GM23248 (cell line): Measurements from ENCODE around the gene OLIG1. TPM values are rescaled to one million over a fixed set of nuclear protein-coding genes. Genes with fewer than 3 reads are reported as not detected.

Source experiments
- DNase-seq: peaks from one replicate; pipeline ENCODE4 v3.0.0-alpha.2; 2015
- H2AFZ ChIP-seq: fragments of 200-600 bp; sonication (generic); 2 replicates; pipeline ENCODE4 v1.6.1; 2016; ENCODE audit warnings: antibody characterized with exemption
- H3F3A ChIP-seq: fragments of 200-600 bp; sonication (generic); 2 replicates; pipeline ENCODE4 v1.6.1; 2016; ENCODE audit warnings: mild to moderate bottlenecking, antibody characterized with exemption, mixed run types; ENCODE audit not compliant: insufficient read depth
- H3K27ac ChIP-seq: fragments of 200-600 bp; sonication (generic); 2 replicates; pipeline ENCODE4 v1.5.1; 2016; ENCODE audit warnings: mild to moderate bottlenecking
- H3K27me3 ChIP-seq: fragments of 200-600 bp; sonication (generic); replicated peaks from 2 replicates; pipeline ENCODE4 v1.6.1; 2016; ENCODE audit warnings: mild to moderate bottlenecking; ENCODE audit not compliant: insufficient read depth
- H3K36me3 ChIP-seq: fragments of 200-600 bp; sonication (generic); 2 replicates; pipeline ENCODE4 v1.6.1; 2016; ENCODE audit warnings: low read depth, mild to moderate bottlenecking
- H3K4me1 ChIP-seq: fragments of 200-600 bp; sonication (generic); 2 replicates; pipeline ENCODE4 v1.6.1; 2016; ENCODE audit warnings: mild to moderate bottlenecking; ENCODE audit not compliant: insufficient read depth
- H3K4me2 ChIP-seq: fragments of 200-600 bp; sonication (generic); one replicate; pipeline ENCODE4 v1.6.1; 2016; ENCODE audit warnings: mild to moderate bottlenecking; ENCODE audit not compliant: unreplicated experiment
- H3K4me3 ChIP-seq: fragments of 200-600 bp; sonication (generic); 2 replicates; pipeline ENCODE4 v1.5.1; 2016; ENCODE audit warnings: mild to moderate bottlenecking
- H3K79me2 ChIP-seq: fragments of 200-600 bp; sonication (generic); 2 replicates; pipeline ENCODE4 v1.6.1; 2016; ENCODE audit warnings: mild to moderate bottlenecking; ENCODE audit not compliant: insufficient read depth
- H3K9ac ChIP-seq: fragments of 200-600 bp; sonication (generic); 2 replicates; pipeline ENCODE4 v1.6.1; 2016; ENCODE audit warnings: mild to moderate bottlenecking
- H3K9me2 ChIP-seq: fragments of 200-600 bp; sonication (generic); 2 replicates; pipeline ENCODE4 v1.6.1; 2016; ENCODE audit warnings: mixed run types, mild to moderate bottlenecking, moderate library complexity; ENCODE audit not compliant: insufficient read depth
- H3K9me3 ChIP-seq: fragments of 200-600 bp; sonication (generic); one replicate; pipeline ENCODE4 v1.6.1; 2017; ENCODE audit warnings: low read depth
- H4K20me1 ChIP-seq: fragments of 200-600 bp; sonication (generic); 2 replicates; pipeline ENCODE4 v1.6.0; 2016; ENCODE audit not compliant: insufficient read depth
- EZH2 ChIP-seq: fragments of 200-600 bp; sonication (generic); IDR thresholded peaks from 2 replicates; pipeline ENCODE4 v1.6.1; 2018; ENCODE audit warnings: antibody characterized with exemption, mild to moderate bottlenecking; ENCODE audit not compliant: insufficient read depth, poor library complexity, severe bottlenecking
- EZH2phosphoT487 ChIP-seq: fragments of 200-600 bp; sonication (generic); IDR thresholded peaks from 2 replicates; pipeline ENCODE4 v1.6.1; 2018; ENCODE audit warnings: antibody characterized with exemption, moderate library complexity, mild to moderate bottlenecking, low read depth; ENCODE audit not compliant: insufficient read depth
- WGBS, 2 experiments: methylation state at CpG; one replicate each; pipeline ENCODE4 v1.1.6; 2015 to 2017; ENCODE audit warnings: low lambda C conversion rate in 2 of 2, low coverage in 1 of 2; ENCODE audit errors: missing lambda C conversion rate in 2 of 2; 5-methylcytosine and 5-hydroxymethylcytosine counted together
- in situ Hi-C: fragments of 300-500 bp; cut with MboI; formaldehyde crosslinking; loops from 2 replicates; pipeline ENCODE4 v1.15.0; 2020
- polyA plus RNA-seq: library from polyadenylated mRNA; unstranded; fragments of >200 nt; fragmentation: Nextera tagmentation; extraction: Ambion mirVana; gene quantifications from 2 replicates; pipeline ENCODE4 v1.2.1, GENCODE V29; 2016
- total RNA-seq: library from RNA; depleted of rRNA; stranded (reverse); fragments of >200 nt; shearing (Covaris generic); gene quantifications from 2 replicates; pipeline ENCODE4 v1.2.3, GENCODE V29; 2014; rRNA removed

The OLIG1 gene
- total and polyA plus RNA-seq, 2 experiments from 2014 or later, result not detected

DNA sequence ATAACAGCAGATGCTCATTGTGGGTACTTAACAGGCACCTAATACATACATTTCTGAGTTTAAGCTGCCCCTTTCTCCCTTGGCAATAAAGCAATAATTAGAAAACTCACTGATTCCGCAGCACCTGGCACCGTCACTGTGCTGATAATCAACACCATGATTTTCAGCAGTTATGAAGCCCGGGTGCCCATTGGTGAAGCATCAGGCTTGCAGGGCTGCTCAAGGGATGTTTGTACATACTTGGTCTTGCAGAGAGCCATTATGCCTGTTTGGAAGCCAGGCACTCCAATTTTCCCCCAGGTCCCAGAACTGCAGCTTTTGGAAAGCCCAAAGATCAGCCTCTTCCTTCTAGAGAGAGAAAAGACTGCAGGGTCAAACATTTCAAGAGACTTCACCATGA, 44.3 kb downstream of the OLIG1 start:
- TF ChIP-seq EZH2, result no peak
- TF ChIP-seq EZH2phosphoT487, result no peak
- H3K27ac ChIP-seq, result no peak overlapping the region
- no peaks in the 10 kb centered on the region for H3K9me3 ChIP-seq
- in situ Hi-C loops, result no loop called here
- no peaks in the 10 kb centered on the region for H3K9me2 ChIP-seq
- H3K4me2 ChIP-seq, result no peak overlapping the region
- H3F3A ChIP-seq, result no peaks in the 10 kb centered on the region
- no peaks in the 10 kb centered on the region for H3K4me1 ChIP-seq
- peaks cover 85% of the 10 kb centered on the region for H3K27me3 ChIP-seq
- no peaks in the 10 kb centered on the region for H3K36me3 ChIP-seq
- H3K9ac ChIP-seq, result no peak overlapping the region
- no peak overlapping the region for H2AFZ ChIP-seq
- H3K4me3 ChIP-seq, result no peak overlapping the region
- WGBS, 2 experiments, result 68 to 71% methylated on average over 3 of the region's 3 CpGs
- H4K20me1 ChIP-seq, result no peaks in the 10 kb centered on the region
- no peak for DNase-seq
- no peaks in the 10 kb centered on the region for H3K79me2 ChIP-seq

DNA sequence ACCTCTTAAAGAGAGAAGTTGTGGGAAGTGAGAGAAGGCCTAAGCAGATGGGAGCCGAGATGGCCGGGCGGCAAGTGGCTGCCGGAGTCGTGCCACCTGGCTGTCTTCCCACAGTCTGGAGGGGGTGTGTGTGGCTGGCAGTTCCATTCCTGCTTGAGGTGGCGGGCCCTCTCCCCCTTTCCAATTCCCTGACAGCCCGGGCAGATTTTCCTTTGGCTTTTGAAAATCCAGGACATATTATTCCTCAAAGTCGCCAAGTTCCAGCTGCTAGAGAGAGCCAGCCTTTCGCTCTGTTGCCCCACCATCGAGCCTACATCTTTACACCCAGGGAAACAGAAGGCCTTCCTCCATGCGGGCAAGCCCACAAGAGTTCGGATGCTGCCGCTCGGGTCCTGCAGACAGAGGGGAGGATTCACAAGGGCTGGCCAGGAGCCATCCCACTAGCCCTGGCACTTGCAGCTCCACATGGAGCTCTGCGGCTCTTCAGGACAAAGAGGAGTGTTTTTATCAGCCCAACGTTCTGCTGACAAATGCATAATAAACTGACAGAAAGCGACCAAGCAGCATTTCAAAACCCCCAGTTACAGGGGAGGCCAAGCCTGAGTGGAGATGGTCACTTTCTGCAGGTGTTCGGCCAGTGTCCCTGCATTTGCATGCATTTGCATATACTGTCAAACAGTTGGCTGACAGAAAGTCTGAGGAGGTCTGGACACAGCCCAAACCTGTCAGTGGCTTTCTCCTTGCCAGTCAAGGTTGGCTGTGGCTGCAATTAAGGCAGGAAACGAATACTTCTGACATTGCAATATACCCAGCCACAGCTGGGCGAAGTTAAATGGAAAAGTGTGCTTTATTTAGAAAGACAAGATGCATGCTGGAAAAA, 45.9 kb downstream of the OLIG1 start:
- H3K9me3 ChIP-seq, result no peaks in the 10 kb centered on the region
- H2AFZ ChIP-seq, result no peak overlapping the region
- no peak for DNase-seq
- no peaks in the 10 kb centered on the region for H4K20me1 ChIP-seq
- WGBS, 2 experiments, result 31 to 34% methylated on average over 20 of the region's 20 CpGs
- no peaks in the 10 kb centered on the region for H3F3A ChIP-seq
- no peak for TF ChIP-seq EZH2phosphoT487
- TF ChIP-seq EZH2, result no peak
- in situ Hi-C loops, result no loop called here
- peaks cover 84% of the 10 kb centered on the region for H3K27me3 ChIP-seq
- no peak overlapping the region for H3K27ac ChIP-seq
- no peaks in the 10 kb centered on the region for H3K9me2 ChIP-seq
- H3K4me1 ChIP-seq, result no peaks in the 10 kb centered on the region
- H3K4me2 ChIP-seq, result no peak overlapping the region
- no peaks in the 10 kb centered on the region for H3K36me3 ChIP-seq
- no peaks in the 10 kb centered on the region for H3K79me2 ChIP-seq
- H3K9ac ChIP-seq, result no peak overlapping the region
- H3K4me3 ChIP-seq, result no peak overlapping the region

DNA sequence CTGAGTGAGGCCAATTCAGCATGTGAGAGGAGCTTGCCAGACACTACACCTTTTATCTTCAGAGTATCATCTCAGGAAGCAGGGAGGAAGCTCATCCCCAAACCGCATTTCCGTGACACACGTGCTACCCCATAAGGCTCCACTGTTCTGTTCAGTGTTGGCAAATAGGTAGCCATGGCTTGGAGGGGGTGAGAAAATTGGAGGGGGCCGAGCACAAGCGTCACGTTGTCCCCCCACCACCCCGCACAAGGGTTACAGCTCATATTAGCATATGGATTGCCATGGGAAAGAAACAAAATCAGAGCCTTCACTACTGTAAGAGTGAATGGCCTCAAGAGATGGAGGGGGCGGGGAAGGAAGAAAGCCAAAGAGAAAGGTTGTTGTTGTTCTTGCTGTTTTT, 46.7 kb downstream of the OLIG1 start:
- in situ Hi-C loops, result no loop called here
- Histone ChIP-seq H3K4me3 (no peak overlapping the region), H3K9ac (no peak overlapping the region), H3K9me3 (no peaks in the 10 kb centered on the region), H3F3A (no peaks in the 10 kb centered on the region), H3K4me1 (no peaks in the 10 kb centered on the region), H3K79me2 (no peaks in the 10 kb centered on the region), H3K4me2 (no peak overlapping the region), H4K20me1 (no peaks in the 10 kb centered on the region), H3K36me3 (no peaks in the 10 kb centered on the region), H3K27me3 (peaks cover 81% of the 10 kb centered on the region), H3K9me2 (no peaks in the 10 kb centered on the region), H2AFZ (no peak overlapping the region), H3K27ac (no peak overlapping the region)
- WGBS, 2 experiments, result 43 to 44% methylated on average over 8 of the region's 8 CpGs
- no peak for TF ChIP-seq EZH2
- TF ChIP-seq EZH2phosphoT487, result no peak
- no peak for DNase-seq

DNA sequence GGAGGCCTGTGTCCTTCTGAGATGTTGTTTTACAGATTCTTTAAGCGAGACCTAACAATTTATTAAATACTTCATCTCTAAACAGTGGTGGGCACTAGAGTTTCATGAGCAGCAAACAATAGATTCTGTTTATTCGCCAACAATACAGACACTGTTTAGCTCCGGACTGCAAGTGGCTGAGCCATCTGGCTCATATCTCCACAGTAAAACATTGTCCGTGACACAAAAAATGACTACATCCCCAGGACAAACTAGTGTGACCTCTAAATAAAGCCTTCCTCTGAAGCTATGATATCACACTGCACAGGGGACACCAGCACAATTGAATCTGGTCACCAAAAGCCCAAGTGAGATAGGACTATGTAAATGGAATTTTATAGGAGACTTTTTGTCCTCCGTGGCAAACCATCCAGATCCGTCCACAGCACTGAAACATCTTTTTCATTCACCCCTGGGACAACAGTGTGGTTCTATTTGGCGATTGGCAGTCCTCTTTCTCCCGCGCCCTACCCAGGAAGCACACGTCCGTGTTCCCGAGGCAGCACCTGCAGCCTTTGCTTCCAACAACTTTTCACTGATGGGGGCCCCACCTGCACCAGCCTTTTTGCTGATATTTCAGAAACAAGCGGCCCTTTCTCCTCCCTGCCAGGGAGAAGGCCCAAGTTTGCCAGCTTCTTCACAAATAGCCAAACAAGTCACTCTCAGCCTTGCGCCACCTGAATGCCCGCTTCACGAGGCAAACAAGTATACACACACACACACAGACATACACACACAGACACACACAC, 47.4 kb downstream of the OLIG1 start:
- Histone ChIP-seq H3K27me3 (peaks cover 75% of the 10 kb centered on the region), H3K79me2 (no peaks in the 10 kb centered on the region), H3K9ac (no peak overlapping the region), H3K4me2 (no peak overlapping the region), H2AFZ (no peak overlapping the region), H3K27ac (no peak overlapping the region), H3K4me1 (no peaks in the 10 kb centered on the region), H3F3A (no peaks in the 10 kb centered on the region), H4K20me1 (no peaks in the 10 kb centered on the region), H3K36me3 (no peaks in the 10 kb centered on the region), H3K9me2 (no peaks in the 10 kb centered on the region), H3K9me3 (no peaks in the 10 kb centered on the region), H3K4me3 (no peak overlapping the region)
- in situ Hi-C loops, result no loop called here
- TF ChIP-seq EZH2phosphoT487 (no peak), EZH2 (no peak)
- DNase-seq, result no peak
- WGBS, 2 experiments, result 63 to 64% methylated on average over 16 of the region's 16 CpGs

Other genes starting within 250 kb of the OLIG1 start
- not detected in 2 replicates for gene OLIG2, start 44.2 kb upstream of the OLIG1 start, total RNA-seq
- not detected in 2 replicates for gene OLIG2, start 44.2 kb upstream of the OLIG1 start, polyA plus RNA-seq
- 4.0 and 4.3 TPM in 2 replicates for gene IFNAR2, start 159.8 kb downstream of the OLIG1 start, total RNA-seq
- gene IFNAR2, start 159.8 kb downstream of the OLIG1 start, polyA plus RNA-seq, result 19.1 and 21.8 TPM in 2 replicates
- 49.3 and 50.6 TPM in 2 replicates for gene IL10RB, start 196.2 kb downstream of the OLIG1 start, total RNA-seq
- 52.4 and 56.8 TPM in 2 replicates for gene IL10RB, start 196.2 kb downstream of the OLIG1 start, polyA plus RNA-seq